ENCODE data around the gene PIANP. TPM values are rescaled to one million over a fixed set of nuclear protein-coding genes. Genes with fewer than 3 reads are reported as not detected.

Gene PIANP
- total RNA-seq, 1 donor from 2014 or later: 0.13 TPM

- TF ChIP-seq CTCF (IDR thresholded peaks at IDR 0.05; ENCODE audit: insufficient read depth, low read length, poor library complexity, severe bottlenecking): no peak
- H3K4me3 ChIP-seq (ENCODE audit: low read depth, low read length): no peak overlapping the region
- H3K27me3 ChIP-seq (ENCODE audit: control insufficient read depth, insufficient read depth, low read length): no peaks in the 10 kb centered on the region
- H3K36me3 ChIP-seq (ENCODE audit: control insufficient read depth, insufficient read depth, low read length): no peaks in the 10 kb centered on the region
- DNase-seq (ENCODE audit: low read depth): no peak
Measured at GRCh38 chr12:6685814-6686213, 14.8 kb downstream of the PIANP start.

GRCh38 chr12:6684609-6685008, 16.0 kb downstream of the PIANP start:
- no peaks in the 10 kb centered on the region for H3K27me3 ChIP-seq (ENCODE audit: control insufficient read depth, insufficient read depth, low read length)
- DNase-seq (ENCODE audit: low read depth): no peak
- peak; percentile 50 for TF ChIP-seq CTCF (IDR thresholded peaks at IDR 0.05; ENCODE audit: insufficient read depth, low read length, poor library complexity, severe bottlenecking)
- no peaks in the 10 kb centered on the region for H3K36me3 ChIP-seq (ENCODE audit: control insufficient read depth, insufficient read depth, low read length)
- H3K4me3 ChIP-seq (ENCODE audit: low read depth, low read length): no peak overlapping the region

- no peak for DNase-seq (ENCODE audit: low read depth)
- H3K4me3 ChIP-seq (ENCODE audit: low read depth, low read length): no peak overlapping the region
- H3K36me3 ChIP-seq (ENCODE audit: control insufficient read depth, insufficient read depth, low read length): peaks cover 1% of the 10 kb centered on the region
- TF ChIP-seq CTCF (IDR thresholded peaks at IDR 0.05; ENCODE audit: insufficient read depth, low read length, poor library complexity, severe bottlenecking): no peak
- H3K27me3 ChIP-seq (ENCODE audit: control insufficient read depth, insufficient read depth, low read length): no peaks in the 10 kb centered on the region
Measured at GRCh38 chr12:6676962-6677361, 23.7 kb downstream of the PIANP start.

- no peaks in the 10 kb centered on the region for H3K27me3 ChIP-seq (ENCODE audit: control insufficient read depth, insufficient read depth, low read length)
- H3K4me3 ChIP-seq (ENCODE audit: low read depth, low read length): no peak overlapping the region
- TF ChIP-seq CTCF (IDR thresholded peaks at IDR 0.05; ENCODE audit: insufficient read depth, low read length, poor library complexity, severe bottlenecking): no peak
- H3K36me3 ChIP-seq (ENCODE audit: control insufficient read depth, insufficient read depth, low read length): no peaks in the 10 kb centered on the region
- no peak for DNase-seq (ENCODE audit: low read depth)
Measured at GRCh38 chr12:6672143-6672542, 28.5 kb downstream of the PIANP start.

- DNase-seq (ENCODE audit: low read depth): no peak
- Histone ChIP-seq H3K36me3 (ENCODE audit: control insufficient read depth, insufficient read depth, low read length) (no peaks in the 10 kb centered on the region), H3K27me3 (ENCODE audit: control insufficient read depth, insufficient read depth, low read length) (no peaks in the 10 kb centered on the region), H3K4me3 (ENCODE audit: low read depth, low read length) (no peak overlapping the region)
- peak; percentile 21 for TF ChIP-seq CTCF (IDR thresholded peaks at IDR 0.05; ENCODE audit: insufficient read depth, low read length, poor library complexity, severe bottlenecking)
Measured at GRCh38 chr12:6667559-6668210, 32.9 kb downstream of the PIANP start.

- Histone ChIP-seq H3K27me3 (ENCODE audit: control insufficient read depth, insufficient read depth, low read length) (no peaks in the 10 kb centered on the region), H3K36me3 (ENCODE audit: control insufficient read depth, insufficient read depth, low read length) (no peaks in the 10 kb centered on the region), H3K4me3 (ENCODE audit: low read depth, low read length) (no peak overlapping the region)
- TF ChIP-seq CTCF (IDR thresholded peaks at IDR 0.05; ENCODE audit: insufficient read depth, low read length, poor library complexity, severe bottlenecking): no peak
- no peak for DNase-seq (ENCODE audit: low read depth)
Measured at GRCh38 chr12:6666211-6666610, 34.4 kb downstream of the PIANP start.

All from kidney epithelial cell (primary cell).